T follicular helper cell (primary cell): Measurements from ENCODE around the gene CACNB4.
"Not testable (repeated sequence)": the region's sequence is repeated elsewhere in the genome, so short reads cannot be mapped to it uniquely, and the experiment has no call there.

Source experiments
- DNase-seq: peaks from one replicate; pipeline ENCODE4 v3.0.0-alpha.2; 2020; ENCODE audit warnings: low read depth
- total RNA-seq, 2 experiments: gene quantifications; one replicate each; lab custom pipeline; 2026; lab: John Stamatoyannopoulos, UW

CACNB4 gene
- 0.13 to 0.36 reads per million in 2 experiments for total RNA-seq

DNA sequence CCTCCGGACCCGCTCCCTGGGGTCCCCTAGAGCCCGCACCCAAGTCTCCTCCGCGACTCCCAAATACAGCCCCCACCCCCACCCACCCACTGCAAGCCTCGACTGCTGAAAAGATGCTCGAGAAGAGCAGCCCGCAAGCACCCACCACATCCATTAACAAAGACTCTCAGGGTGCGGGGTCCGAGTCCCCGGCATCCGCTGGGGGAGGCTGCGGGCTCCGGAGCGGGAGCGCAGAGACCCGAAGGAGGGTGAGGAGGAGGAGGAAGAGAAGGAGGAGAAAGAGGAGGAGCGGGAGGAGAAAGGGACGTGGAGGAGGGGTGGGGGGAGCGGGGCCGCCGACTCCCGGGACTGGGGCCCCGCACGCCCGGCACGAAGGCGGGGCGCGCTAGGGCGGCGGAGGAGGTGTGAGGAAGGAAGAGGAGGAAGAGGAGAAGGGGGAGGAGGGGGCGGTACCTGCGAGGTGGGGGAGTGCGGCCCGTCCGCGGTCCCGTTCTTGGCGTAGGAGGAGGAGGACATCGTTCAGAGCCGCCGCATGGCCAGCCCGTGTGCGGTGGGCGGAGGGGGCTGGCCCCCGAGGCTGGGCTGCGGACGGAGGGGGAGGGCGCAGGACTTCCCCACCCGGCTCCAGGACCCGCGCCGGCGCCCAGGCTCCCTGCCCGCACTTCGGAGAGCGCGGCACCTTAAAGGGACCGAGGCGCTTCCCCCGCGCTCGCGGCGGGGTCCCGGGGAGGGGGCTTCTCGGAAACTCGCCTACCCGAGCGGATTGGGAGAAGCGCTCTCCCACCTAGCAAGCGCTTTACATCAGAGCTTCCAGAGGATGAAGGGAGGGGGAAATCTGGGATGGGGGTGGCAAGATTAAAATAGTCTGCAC, at the start of gene CACNB4:
TSS of gene CACNB4 (minus strand) at position 549 of the 871 bp plus-strand sequence.
- no peak for DNase-seq

DNA sequence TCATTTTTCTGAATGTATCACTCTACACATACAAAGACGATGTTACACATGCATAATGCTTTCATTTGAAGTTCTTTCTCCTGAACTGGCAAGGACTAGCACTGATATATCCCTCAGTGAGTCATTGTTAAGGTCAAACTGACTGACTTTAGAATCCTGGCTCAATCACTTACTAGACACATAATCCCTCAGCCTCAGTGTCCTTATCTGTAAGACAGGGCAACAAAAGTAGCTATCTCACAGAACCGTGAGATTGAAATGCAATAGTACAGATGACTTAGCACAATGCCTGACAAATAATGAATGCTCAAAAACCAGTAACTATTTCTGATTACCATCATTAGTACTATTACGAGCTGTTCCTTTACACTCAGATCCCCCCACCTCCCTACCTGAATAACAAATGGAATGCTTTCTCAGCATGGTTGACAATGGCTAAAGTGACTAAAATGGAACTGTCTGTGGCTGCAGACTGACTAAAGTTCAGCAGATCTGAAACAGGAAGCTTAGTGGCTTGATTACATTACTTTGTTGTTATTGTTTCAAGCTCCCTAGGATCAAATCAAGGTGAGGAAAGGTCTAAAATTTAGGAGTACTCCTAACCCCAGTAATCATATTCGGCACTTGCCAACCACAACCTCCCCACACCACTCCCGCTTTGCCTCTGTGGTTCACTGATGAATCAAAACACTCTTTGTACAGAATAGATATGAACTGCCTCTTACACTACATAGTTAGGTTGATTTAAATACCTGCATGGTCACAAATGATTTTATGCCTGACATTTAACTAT, 35.8 kb upstream of the CACNB4 start:
- DNase-seq: no peak

DNA sequence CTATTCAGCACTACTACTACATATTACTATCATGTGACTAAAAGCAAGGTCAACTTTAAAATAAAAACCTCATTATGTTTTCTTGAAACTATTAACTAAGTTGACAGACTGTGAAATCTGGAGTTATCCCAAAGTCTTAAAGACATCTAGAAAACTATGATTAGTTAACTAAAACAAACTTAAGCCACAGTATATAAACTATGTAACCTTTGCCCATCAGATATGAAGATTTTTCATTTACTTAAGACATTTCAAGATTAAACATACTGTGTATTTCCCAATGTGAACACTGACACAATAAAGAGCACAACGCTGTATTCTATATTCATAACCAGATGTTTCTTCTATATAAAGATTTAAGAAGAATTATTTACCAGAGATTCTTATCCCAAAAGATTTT, 33.5 kb upstream of the CACNB4 start:
- no peak for DNase-seq

DNA sequence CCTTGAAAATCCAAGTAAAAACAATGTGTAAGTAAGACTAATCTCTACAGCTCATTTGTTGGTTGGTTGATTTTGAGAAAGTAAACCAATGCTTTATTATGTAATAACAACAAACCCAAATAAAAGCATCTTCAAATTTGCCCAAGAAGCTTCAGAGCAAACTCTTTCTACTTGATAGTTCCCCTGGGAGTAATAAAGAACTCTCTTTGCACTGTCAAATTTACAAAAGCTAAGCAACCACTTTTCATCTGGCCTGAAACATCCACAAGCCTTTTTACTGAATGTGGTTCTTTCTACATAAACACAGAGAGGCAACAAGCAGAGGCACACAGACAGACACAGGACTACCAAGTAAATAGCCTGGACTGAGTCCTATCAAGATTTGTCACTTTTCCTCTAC, 28.8 kb upstream of the CACNB4 start:
- DNase-seq: no peak

DNA sequence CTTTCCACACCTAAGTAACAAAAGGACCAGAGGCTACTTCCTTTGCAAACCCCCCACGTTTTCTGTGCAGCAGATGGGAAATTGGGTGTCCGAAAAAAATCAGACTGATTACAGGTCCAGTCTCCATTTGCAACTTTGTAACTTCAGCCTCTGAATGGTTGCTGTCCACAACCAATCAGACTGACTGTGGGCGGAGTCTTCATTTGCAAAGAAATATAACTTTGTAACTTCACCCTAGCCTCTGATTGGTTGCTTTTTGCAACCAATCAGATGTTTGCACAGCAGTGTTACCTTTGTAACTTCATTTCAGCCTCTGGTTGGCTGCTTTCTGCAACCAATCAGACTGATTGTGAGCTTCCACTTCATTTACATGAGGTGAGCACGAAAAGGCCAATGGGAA, 27.8 kb upstream of the CACNB4 start:
- DNase-seq: no peak

DNA sequence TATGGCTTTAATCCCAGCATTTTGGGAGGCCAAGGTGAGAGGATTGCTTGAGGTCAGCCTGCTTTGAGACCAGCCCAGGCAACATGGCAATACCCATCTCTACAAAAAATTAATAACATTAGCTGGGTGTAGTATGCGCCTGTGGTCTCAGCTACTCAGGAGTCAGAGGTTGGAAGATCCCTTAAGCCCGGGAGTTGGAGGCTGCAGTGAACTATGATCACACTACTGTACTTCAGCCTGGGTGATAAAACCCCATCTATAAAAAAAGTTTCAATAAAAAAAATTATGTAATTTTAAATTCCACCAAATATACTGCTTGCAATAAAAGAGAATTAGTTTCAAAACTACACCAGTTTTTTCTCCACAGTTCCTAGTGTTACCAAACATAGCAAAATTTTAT, 23.3 kb upstream of the CACNB4 start:
- no peak for DNase-seq

DNA sequence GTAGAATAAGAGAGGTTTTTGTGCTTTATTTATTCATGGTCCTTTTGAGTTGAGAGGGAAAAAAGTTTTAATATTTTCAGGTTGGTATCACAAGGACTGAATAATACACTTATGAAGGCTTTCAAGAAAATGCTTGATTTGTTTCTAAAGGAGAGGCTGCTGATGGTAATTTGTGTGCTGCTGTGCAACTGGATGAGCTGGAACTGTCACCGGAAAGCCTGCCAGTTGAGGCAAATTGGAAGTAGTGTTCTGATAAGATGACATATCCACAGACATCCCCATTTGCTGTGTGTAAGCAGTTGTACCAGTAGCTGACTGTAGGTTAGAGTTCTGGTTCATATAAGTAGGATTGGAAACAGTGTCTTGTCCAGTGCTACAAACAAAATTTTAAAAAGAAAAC, 21.6 kb upstream of the CACNB4 start:
- no peak for DNase-seq

DNA sequence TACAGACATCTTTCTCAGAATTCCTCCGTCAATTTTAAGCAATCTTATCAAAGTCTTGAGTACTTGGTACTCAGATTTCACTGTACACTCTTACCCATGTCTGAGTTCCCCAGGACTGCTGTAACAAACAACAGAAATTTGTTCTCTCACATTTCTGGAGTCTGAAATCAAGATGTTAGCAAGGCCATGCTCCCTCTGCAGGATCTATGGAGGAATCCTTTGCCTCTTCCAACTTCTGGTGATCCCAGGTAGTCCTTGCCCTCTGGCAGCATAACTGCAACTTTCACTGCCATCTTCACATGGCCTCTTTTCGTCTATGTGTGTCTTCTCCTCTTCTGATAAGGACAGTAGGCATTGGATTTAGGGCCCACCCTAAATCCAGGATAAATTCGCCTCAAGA, 17.1 kb upstream of the CACNB4 start:
- DNase-seq: no peak

DNA sequence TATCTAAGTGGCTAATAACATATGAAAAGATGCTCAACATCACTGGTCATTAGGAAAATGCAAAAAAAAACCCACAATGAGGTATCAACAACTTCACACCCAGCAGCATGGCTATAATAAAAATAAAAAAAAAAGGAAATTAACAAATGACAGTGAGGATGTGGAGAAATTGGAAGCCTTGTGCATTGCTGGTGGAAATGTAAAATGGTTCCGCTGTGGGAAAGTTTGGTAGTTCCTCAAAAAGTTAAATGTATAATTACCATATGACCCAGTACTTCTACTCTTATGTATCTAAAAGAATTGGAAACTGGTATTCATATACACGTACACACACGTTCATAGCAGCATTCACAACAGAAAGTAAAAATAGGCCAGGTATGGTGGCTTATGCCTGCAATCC, 15.5 kb upstream of the CACNB4 start:
- DNase-seq: no peak

DNA sequence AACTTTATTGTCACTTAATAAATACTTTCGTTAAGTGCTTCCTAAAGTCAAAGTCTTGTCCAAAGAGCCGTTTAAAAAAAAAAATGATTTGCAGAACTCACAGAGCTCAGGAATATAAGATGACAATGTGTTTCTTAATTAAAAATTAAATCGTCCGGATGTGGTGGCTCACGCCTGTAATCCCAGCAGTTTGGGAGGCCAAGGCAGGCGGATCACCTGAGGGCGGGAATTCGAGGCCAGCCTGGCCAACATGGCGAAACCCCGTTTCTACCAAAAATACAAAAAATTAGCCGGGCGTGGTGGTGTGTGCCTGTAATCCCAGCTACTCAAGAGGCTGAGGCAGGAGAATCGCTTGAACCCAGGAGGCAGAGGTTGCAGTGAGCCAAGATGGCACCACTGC, 8.3 kb upstream of the CACNB4 start:
- not testable (repeated sequence) for DNase-seq

DNA sequence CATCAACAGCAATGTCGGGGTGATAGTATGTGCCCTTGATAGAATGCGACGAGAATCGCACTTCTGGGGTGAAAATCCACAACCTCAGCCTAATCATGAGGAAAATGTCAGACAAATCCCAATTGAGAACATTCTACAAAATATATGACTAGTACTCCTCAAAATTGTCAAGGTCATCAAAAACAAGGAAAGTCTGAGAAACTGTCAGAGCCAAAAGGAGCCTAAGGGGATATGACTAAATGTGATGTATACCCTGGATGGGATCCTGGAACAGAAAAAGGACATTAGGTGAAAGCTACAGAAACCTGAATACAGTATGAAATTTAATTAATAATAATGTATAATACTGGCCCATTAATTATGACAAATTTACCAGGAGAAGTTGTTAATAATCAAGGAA, 7.6 kb upstream of the CACNB4 start:
- DNase-seq: no peak

DNA sequence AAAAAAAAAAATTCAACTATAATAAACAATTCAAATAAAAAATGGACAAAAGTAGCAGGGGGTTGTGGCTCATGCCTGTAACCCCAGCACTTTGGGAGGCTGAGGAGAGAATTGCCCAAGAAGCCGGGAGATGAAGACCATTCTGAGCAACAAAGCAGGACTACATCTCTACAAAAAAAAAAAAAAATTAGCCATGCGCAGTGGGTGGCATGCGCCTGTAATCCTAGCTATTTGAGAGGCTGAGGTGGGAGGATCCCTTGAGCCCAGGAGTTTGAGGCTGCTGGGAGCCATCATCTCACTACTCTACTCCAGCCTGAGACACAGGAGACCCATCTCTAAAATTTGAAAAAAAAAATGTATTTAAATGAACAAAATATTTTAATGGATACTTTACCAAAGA, 4.4 kb upstream of the CACNB4 start:
- no peak for DNase-seq

DNA sequence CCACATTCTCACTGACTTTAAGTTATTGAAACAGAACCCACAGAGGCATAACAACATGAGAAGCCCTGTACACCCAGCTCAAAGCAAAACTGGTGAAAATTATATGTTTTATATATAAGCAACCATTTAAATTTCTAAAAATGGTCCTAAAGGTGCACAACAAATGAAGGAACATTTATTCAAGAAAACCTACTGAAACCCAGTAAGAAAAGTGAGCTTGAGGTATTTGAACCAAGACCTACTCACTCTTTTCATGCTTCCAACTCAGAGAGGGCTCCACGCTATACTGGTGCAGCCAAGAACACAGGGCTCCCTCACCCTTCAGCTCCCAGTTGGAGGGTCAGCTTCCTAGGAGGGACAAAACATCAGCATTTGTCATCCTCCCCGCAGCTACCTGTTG, 2.1 kb upstream of the CACNB4 start:
- DNase-seq: no peak

DNA sequence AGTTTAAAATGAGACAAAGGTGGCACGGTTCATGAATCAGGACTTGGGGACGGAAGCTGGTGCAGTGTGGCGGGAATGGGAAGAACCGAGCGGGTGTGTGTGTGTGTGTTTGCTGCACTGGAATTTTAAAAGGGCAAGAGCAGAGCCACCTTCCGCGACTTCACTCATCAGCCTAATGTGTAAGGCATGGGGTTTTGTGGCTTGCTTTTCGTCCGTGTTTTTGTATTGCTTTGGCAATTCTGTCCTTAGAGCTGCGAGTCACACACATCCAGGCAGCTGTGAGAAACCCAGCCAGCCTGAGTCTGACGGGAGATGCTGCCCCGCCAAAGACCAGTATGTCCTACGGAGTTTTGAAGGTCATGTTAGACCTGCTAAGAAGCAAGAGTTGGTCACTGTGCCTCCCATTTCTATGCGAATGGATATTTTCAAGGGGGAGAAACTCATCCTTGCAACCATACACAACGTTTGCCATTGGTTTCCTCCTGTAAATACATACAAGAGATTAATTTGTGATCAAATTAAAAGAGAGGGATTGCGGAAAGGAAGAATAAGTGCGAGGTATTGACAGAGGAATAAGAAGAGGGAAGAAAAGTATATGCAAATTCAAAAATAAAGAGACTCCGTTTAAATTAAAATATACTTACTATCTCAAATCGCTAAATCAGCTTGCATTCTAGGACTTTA, 665 bp upstream of the CACNB4 start:
- no peak for DNase-seq

DNA sequence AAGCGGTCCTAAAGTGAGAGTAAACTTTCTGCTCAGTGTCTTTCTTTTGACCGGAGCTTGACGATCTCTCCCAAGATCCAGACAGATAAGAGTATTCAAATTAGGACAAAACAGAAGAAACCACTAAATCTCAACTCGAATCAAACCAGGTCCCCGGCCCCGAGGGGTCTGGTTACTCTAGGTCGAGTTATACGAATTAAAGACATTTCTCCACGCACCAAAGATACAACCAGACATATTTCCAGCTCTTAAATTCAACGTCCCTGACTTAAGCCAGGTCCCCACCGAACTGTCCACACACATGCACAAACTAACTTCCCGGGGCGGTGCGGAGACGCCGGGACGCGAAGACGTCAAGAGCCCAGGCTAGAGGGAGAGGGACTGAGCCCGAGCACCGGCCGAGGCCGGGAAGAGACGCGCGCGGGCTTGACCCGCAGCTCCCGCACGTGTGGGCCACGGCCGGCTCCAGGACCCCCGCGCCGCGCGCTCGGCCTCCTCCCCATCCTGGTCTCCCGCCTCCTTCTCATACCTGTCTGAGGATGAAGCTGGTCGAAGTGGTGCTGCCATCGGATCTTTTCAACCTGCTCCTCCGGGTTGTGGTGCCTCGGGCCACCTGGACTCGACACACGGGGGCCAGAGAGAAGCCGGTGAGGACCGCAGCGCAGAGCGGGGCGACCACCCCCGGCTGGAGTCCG, 896 bp downstream of the CACNB4 start:
- DNase-seq: no peak

DNA sequence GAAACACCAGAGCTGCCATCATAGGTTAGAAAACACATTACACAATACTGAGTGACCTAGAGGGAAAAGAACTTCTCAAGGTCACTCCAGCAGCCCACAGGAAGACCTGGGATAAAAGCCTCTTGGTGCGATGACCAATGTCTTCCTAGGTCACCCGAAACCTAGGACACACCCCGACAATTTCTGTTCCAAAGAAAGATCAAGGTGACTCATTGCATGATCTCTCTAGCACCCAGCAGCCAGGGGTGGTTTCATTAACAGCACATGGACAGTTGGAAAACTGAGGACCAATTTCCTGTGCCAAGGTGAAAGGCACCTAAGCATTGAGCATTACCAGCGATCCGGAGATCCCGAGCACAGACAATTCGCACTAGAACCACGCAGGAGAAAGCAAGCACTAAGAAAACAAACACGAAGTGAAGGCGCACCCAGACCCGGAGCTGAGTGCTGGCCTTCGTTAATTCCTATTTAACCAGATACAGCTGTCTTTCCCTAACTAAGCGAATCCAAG, 1.5 kb downstream of the CACNB4 start:
- no peak for DNase-seq

DNA sequence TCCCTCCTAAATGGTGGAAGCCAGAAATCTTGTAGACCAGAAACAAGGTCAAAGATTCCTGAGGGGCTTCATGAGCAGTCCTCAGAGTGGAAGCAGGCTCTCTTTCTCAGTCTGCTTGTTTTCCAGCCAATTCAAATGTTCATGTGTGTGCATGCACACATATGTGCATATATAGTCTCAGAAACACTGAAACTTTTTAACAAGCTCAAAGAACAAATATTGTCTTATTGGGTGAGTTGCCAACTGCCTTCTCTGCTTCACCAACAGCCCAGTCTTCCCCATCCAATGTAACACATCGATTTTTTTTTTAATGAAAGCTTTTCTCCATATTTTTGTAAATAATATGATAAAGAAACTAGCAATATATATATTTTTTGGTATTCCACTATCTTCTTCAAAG, 3.7 kb downstream of the CACNB4 start:
- DNase-seq: no peak

DNA sequence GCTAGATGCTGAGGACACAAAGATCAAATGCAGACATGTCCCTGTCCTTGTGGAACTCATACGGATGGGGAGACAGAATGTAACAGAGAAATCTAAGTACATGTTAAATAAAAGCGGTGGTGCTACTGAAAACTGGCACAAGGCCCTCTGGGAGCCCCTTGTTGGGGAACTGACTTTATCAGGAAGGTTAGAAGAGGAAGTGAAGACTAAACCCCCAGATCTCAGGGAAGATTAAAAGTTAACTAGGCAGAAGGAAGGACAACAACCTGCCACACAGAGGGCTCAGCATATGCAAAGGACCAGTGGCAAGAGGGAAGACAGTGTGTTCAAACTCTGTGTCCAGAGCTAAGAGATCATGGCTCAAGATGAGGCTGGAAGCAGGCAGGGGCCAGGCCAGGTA, 4.8 kb downstream of the CACNB4 start:
- DNase-seq: no peak

DNA sequence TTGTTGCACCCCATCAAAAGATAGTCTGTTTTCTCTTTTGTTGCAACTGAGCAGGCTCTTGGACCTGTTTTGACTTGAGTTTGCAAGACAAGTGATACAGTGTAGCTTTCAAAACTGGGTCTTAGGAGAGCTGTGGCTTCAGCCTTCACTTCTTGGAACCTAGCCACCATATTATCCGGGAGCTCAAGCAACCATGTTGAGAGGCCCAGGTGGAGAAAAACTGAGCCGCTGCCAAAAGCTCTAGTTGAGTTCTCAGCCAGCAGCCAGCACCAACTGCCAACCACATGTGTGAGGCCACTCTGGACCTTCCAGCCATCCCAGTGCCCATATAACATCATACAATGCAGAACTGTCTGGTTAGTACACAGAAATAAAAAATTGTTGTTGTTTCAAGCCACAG, 5.4 kb downstream of the CACNB4 start:
- DNase-seq: no peak

DNA sequence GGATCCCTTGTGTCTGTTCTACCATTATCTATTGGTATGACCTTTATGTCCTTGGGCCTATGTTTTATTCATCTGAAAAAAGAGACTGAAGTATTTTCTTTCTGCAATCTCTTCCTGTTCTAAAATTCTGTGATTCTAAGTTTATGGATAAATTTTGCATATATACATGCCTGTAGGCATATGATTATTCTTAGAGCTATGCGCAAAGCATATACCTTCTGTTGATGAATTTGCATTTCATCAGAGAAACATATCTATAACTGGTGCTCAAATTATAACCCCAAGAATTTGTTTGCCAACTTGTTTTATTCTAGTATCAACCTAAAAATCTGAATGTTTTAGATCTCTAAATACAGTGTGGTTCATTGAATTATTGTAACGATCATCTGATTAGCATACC, 6.7 kb downstream of the CACNB4 start:
- no peak for DNase-seq

DNA sequence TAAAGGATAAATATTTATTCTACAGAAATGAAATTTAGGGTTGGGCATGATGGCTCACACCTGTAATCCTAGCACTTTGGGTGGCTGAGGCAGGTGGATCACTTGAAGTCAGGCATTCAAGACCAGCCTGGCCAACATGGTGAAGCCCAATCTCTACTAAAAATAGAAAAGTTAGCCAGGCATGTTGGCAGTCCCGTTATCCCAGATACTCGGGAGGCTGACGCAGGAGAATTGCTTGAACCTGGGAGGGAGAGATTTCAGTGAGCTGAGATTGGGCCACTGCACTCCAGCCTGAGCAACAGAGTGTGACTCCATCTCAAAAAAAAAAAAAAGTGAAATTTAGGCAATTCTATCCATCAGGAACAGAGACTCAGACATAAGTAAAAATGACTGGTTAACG, 8.1 kb downstream of the CACNB4 start:
- DNase-seq: not testable (repeated sequence)

DNA sequence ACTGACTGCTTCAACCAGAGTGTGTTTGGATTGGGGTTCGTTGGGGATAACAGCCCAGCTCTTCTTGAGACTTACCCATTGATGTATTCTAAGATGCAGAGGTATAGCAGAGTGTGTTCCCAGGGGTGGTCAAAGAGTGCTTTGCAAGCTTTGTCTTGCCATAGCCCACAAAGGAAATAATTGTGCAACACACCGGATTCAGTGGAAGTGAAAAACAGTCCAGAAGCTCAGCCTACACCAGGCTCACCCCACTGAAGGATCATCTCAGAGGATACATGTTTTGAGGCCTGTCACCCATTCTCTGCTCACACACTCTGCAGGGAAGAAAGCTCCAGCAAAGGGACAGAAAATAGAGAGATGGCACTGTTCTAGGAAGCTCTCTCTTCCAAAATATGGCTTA, 9.6 kb downstream of the CACNB4 start:
- no peak for DNase-seq
